Prostate gland (tissue), 2 donors: ENCODE results near the gene IKZF5. TPM values are rescaled to one million over a fixed set of nuclear protein-coding genes. Genes with fewer than 3 reads are reported as not detected.

Experiments
- DNase-seq: peaks from one replicate; pipeline ENCODE4 v3.0.0-alpha.2; 2019; ENCODE audit warnings: low spot score
- H3K27ac ChIP-seq, 2 donors: fragments of 200-600 bp; sonication (generic); 2 replicates each; pipeline ENCODE4 v1.5.1; 2017 to 2019
- H3K27me3 ChIP-seq: fragments of 200-600 bp; sonication (generic); replicated peaks from 2 replicates; pipeline ENCODE4 v1.5.1; 2019; ENCODE audit not compliant: insufficient read depth
- H3K36me3 ChIP-seq, 2 donors: fragments of 200-600 bp; sonication (generic); 1 replicate in 1 of 2; 2 replicates in 1 of 2; pipeline versions ENCODE4 v1.5.1 to v1.8.1; 2017 to 2019
- H3K4me1 ChIP-seq: fragments of 200-600 bp; sonication (generic); replicated peaks from 2 replicates; pipeline ENCODE4 v1.5.1; 2019
- H3K4me3 ChIP-seq, 2 donors: fragments of 200-600 bp; sonication (generic); 2 replicates each; pipeline ENCODE4 v1.5.1; 2017 to 2019
- H3K9me3 ChIP-seq: fragments of 200-600 bp; sonication (generic); 2 replicates; pipeline ENCODE4 v1.5.1; 2017
- POLR2A ChIP-seq: fragments of 450-650 bp; IDR thresholded peaks from one replicate; pipeline ENCODE4 v1.6.1; 2016; ENCODE audit warnings: antibody characterized with exemption, mild to moderate bottlenecking
- POLR2AphosphoS5 ChIP-seq: sonication (generic); formaldehyde crosslinking; IDR thresholded peaks from one replicate; pipeline ENCODE4 v1.6.1; 2017; ENCODE audit warnings: antibody characterized with exemption
- WGBS: methylation state at CpG from one replicate; pipeline ENCODE4 v1.1.5; 2018; 5-methylcytosine and 5-hydroxymethylcytosine counted together
- intact Hi-C: fragments of 100-400 bp; cut with DNase I; formaldehyde crosslinking; loops from one replicate; pipeline ENCODE4 v1.14.2; 2022
- total RNA-seq, 2 donors: library from RNA; depleted of rRNA; stranded (reverse); fragments of >200 nt; gene quantifications; one replicate each; pipeline ENCODE4 v1.1.0, GENCODE V29; 2016
- TF ChIP-seq, protein P1 (sequence below), 4 experiments: fragments of 200-600 bp in 2 of 4; fragments of 450-650 bp in 2 of 4; sonication (generic) in 2 of 4; IDR thresholded peaks; 1 replicate in 3 of 4; 2 replicates in 1 of 4; pipeline ENCODE4 v1.5.1; 2016 to 2019; ENCODE audit warnings: antibody characterized with exemption in 4 of 4, mild to moderate bottlenecking in 2 of 4, moderate library complexity in 2 of 4

Gene IKZF5
- total RNA-seq, 2 donors from 2014 or later, result 9.8 to 15.8 TPM

GRCh38 chr10:122949296-122949695 lies 59.3 kb downstream of the IKZF5 start:
- no peaks in the 10 kb centered on the region for H3K9me3 ChIP-seq

More at GRCh38 chr10:122949296-122949695, 59.3 kb downstream of the IKZF5 start:
- WGBS, result 97% methylated on average over 3 of the region's 3 CpGs
- TF ChIP-seq POLR2AphosphoS5 (no peak), POLR2A (no peak)
- TF ChIP-seq, protein P1, sequence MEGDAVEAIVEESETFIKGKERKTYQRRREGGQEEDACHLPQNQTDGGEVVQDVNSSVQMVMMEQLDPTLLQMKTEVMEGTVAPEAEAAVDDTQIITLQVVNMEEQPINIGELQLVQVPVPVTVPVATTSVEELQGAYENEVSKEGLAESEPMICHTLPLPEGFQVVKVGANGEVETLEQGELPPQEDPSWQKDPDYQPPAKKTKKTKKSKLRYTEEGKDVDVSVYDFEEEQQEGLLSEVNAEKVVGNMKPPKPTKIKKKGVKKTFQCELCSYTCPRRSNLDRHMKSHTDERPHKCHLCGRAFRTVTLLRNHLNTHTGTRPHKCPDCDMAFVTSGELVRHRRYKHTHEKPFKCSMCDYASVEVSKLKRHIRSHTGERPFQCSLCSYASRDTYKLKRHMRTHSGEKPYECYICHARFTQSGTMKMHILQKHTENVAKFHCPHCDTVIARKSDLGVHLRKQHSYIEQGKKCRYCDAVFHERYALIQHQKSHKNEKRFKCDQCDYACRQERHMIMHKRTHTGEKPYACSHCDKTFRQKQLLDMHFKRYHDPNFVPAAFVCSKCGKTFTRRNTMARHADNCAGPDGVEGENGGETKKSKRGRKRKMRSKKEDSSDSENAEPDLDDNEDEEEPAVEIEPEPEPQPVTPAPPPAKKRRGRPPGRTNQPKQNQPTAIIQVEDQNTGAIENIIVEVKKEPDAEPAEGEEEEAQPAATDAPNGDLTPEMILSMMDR (IDR thresholded peaks at IDR 0.05), result no peak
- Histone ChIP-seq H3K27me3 (no peaks in the 10 kb centered on the region), H3K4me1 (no peaks in the 10 kb centered on the region), H3K36me3 (no peaks in the 10 kb centered on the region), H3K4me3 (no peak overlapping the region), H3K27ac (no peak overlapping the region)
- DNase-seq, result no peak
- intact Hi-C loops, result no loop called here

Other genes starting within 250 kb of the IKZF5 start
- under 1 TPM; 0.23 to 0.85 TPM for gene CUZD1, start 162.9 kb downstream of the IKZF5 start, total RNA-seq
- 1 to 10 TPM; 5.7 to 5.9 TPM for gene FAM24B, start 129.2 kb downstream of the IKZF5 start, total RNA-seq
- not detected for gene FAM24A, start 98.2 kb downstream of the IKZF5 start, total RNA-seq
- gene C10orf88, start 54.6 kb downstream of the IKZF5 start, total RNA-seq, result 10 to 100 TPM in 1 of 2 donors, 1 to 10 TPM in 1; 6.6 to 15.2 TPM
- 1 to 10 TPM; 5.1 to 10.0 TPM for gene PSTK, start 28.4 kb downstream of the IKZF5 start, total RNA-seq
- gene ACADSB, start 211 bp upstream of the IKZF5 start, total RNA-seq, result 10 to 100 TPM; 17.2 to 38.6 TPM
- not detected for gene HMX3, start 127.2 kb upstream of the IKZF5 start, total RNA-seq
- gene HMX2, start 139.3 kb upstream of the IKZF5 start, total RNA-seq, result 1 to 10 TPM in 1 of 2 donors, not detected in 1; 1.0 TPM
- 10 to 100 TPM; 69.3 to 87.7 TPM for gene BUB3, start 145.6 kb upstream of the IKZF5 start, total RNA-seq